OCI-LY7 (cell line): ENCODE data around the gene STRADA. TPM values are rescaled to one million over a fixed set of nuclear protein-coding genes. Genes with fewer than 3 reads are reported as not detected.
A peak's percentile ranks its signal among the peaks of the same experiment; 100 is the strongest.

Experiments used
- BruUV-seq: library from RNA; stranded (reverse); fragments of 400-500 nt; replicated peaks from 2 replicates; lab custom pipeline; 2021; lab: Mats Ljungman, UMichigan
- CTCF ChIA-PET: fragments of 300-600 bp; sonication (Branson Sonifier 250); formaldehyde crosslinking; loops from one replicate; lab custom pipeline; 2022; ENCODE audit warnings: antibody characterized with exemption; ENCODE audit not compliant: unreplicated experiment; lab: Charles Lee
- POLR2A ChIA-PET: fragments of 300-600 bp; sonication (Branson Sonifier 250); formaldehyde crosslinking; loops from one replicate; lab custom pipeline; 2022; ENCODE audit warnings: antibody characterized with exemption; lab: Charles Lee
- DNase-seq: peaks from one replicate; pipeline ENCODE4 v3.0.0-alpha.2; 2015; ENCODE audit warnings: low spot score
- H2AFZ ChIP-seq: fragments of 200-600 bp; sonication (generic), shearing (Covaris generic); 2 replicates; pipeline ENCODE4 v1.6.1; 2014; ENCODE audit warnings: mild to moderate bottlenecking, antibody characterized with exemption, low read length, moderate library complexity
- H3K27ac ChIP-seq: fragments of 200-600 bp; sonication (generic); 2 replicates; pipeline ENCODE4 v1.5.1; 2014; ENCODE audit warnings: mixed run types, low read depth, mild to moderate bottlenecking, moderate library complexity, low read length, inconsistent platforms; ENCODE audit not compliant: poor library complexity, severe bottlenecking
- H3K36me3 ChIP-seq: fragments of 200-600 bp; sonication (generic); 2 replicates; pipeline ENCODE4 v1.6.1; 2014; ENCODE audit warnings: mild to moderate bottlenecking, antibody characterized with exemption, low read length, moderate library complexity, mixed read lengths; ENCODE audit not compliant: insufficient read depth
- H3K4me1 ChIP-seq: fragments of 200-600 bp; sonication (generic); 2 replicates; pipeline ENCODE4 v1.5.1; 2014; ENCODE audit warnings: mild to moderate bottlenecking, low read length; ENCODE audit not compliant: insufficient read depth, poor library complexity, severe bottlenecking
- H3K4me2 ChIP-seq: fragments of 200-600 bp; sonication (generic); 2 replicates; pipeline ENCODE4 v1.6.1; 2014; ENCODE audit warnings: mild to moderate bottlenecking, low read length
- H3K4me3 ChIP-seq: fragments of 200-600 bp; sonication (generic); 2 replicates; pipeline ENCODE4 v1.5.1; 2014; ENCODE audit warnings: mild to moderate bottlenecking, low read depth, low read length; ENCODE audit not compliant: poor library complexity, severe bottlenecking
- H3K79me2 ChIP-seq: fragments of 200-600 bp; sonication (generic); 2 replicates; pipeline ENCODE4 v1.6.1; 2016; ENCODE audit warnings: low read depth, mild to moderate bottlenecking, low read length, moderate library complexity, mixed read lengths; ENCODE audit not compliant: insufficient read depth
- H3K9me2 ChIP-seq: fragments of 200-600 bp; sonication (generic); 2 replicates; pipeline ENCODE4 v1.6.1; 2016; ENCODE audit warnings: mild to moderate bottlenecking, low read length, mixed read lengths; ENCODE audit not compliant: insufficient read depth
- H3K9me3 ChIP-seq: fragments of 200-600 bp; sonication (generic); 2 replicates; pipeline ENCODE4 v1.6.1; 2014; ENCODE audit warnings: mild to moderate bottlenecking, mixed run types, low read length, mixed read lengths
- H4K20me1 ChIP-seq: fragments of 200-600 bp; sonication (generic); 2 replicates; pipeline ENCODE4 v1.6.1; 2014; ENCODE audit warnings: mild to moderate bottlenecking, antibody characterized with exemption, low read length, moderate library complexity, mixed read lengths; ENCODE audit not compliant: insufficient read depth
- CTCF ChIP-seq: fragments of 200-600 bp; sonication (generic); conservative IDR thresholded peaks from 2 replicates; pipeline ENCODE4 v1.5.1; 2014; ENCODE audit warnings: mild to moderate bottlenecking, antibody characterized with exemption, low read length, moderate library complexity, mixed read lengths
- EZH2phosphoT487 ChIP-seq: fragments of 200-600 bp; sonication (generic); IDR thresholded peaks from 2 replicates; pipeline ENCODE4 v1.6.1; 2018; ENCODE audit warnings: low read depth, borderline replicate concordance, mild to moderate bottlenecking, mixed run types, antibody characterized with exemption, low read length, moderate library complexity, mixed read lengths
- intact Hi-C: fragments of 100-400 bp; cut with micrococcal nuclease; formaldehyde crosslinking; loops from one replicate; pipeline ENCODE4 v1.10.0; 2022; ENCODE audit not compliant: unreplicated experiment
- total RNA-seq, 2 experiments: library from RNA; depleted of rRNA in 1 of 2; stranded (reverse); fragments of >200 nt in 1 of 2; shearing (Covaris generic) in 1 of 2; gene quantifications; 2 replicates each; pipeline ENCODE4 v1.2.3, GENCODE V29; 2014 to 2022

The STRADA gene
- total RNA-seq, 2 experiments from 2014 or later, result 31.9 to 68.0 TPM

DNA sequence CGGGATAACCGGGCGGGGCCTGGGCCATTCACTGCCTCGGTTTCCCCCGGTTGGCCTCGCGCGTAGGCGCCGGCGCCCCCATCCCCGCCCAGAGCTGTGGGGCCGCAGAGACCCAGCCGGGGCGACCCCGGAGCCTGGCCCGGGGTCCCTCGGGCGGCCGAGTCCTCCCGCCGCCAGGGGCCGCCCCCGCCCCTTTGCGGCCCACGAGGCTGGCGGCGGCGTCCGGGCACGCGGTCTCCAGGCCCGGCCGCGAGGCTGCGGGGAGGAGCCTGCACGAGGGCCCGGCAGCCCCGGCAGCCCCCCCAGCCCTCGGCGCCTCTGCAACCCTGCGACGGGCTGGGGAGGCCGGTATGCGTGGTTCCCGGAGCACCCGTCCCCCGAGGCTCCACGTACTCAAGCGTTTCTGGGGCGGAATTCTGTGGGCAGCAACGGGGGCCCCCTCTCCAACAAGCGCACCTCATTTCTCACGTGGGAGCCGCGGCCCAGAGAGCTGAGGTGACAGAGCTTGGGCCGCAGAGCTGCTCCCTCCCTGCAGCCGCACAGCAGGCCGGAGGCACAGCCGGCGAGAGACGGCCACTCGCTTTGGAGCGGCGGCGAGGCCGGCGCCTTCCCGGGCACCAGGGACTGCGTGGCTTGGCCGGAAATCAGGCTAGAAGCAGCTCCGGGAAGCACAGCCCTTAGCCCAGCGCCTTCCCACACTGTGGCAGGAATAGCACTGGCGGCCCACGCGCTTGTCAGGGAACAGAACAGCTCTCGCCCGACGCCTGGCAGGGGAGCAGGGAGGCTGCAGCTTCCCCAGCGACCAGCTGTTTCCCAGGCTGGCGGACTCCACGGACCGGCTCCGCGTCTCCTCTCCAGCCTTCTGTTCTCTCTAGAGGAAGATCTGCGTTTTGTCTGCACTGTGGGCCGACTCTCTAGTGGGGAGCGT is 40.8 kb downstream of the STRADA start:
- intact Hi-C loops, result no loop called here
- Histone ChIP-seq H3K9me2 (no peaks in the 10 kb centered on the region), H3K4me2 (peak overlapping the region; percentile 98), H3K27ac (peak overlapping the region; percentile 95), H4K20me1 (peaks cover 16% of the 10 kb centered on the region; the same call in 1 of the 2 replicates), H3K4me1 (peaks cover 76% of the 10 kb centered on the region), H3K9me3 (no peaks in the 10 kb centered on the region), H3K79me2 (peaks cover 52% of the 10 kb centered on the region), H3K4me3 (peak overlapping the region; percentile 89), H2AFZ (no peak overlapping the region), H3K36me3 (peaks cover 66% of the 10 kb centered on the region)
- TF ChIP-seq CTCF, result peak; percentile 47; the same call in 1 of the 2 replicates
- no peak for TF ChIP-seq EZH2phosphoT487
- ChIA-PET CTCF (no interaction called here), POLR2A (interaction anchor here (0.5 to 1.8 kb wide), 7 partner anchors 38 to 696 kb away, joined by 3 to 5 read pairs (median 4); partner anchors contain the start of gene DDX42)
- no TSS peak for BruUV-seq
- peak; percentile 82 for DNase-seq

GRCh38 chr17:63699638-63700527 is 41.7 kb downstream of the STRADA start, which contains the start of gene LIMD2:
Gene LIMD2, minus strand, starts transcription at chr17:63700125. Its CDS starts 827 bp downstream, at chr17:63699298.
- POLR2A ChIA-PET, result no interaction called here
- H3K9me2 ChIP-seq, result no peaks in the 10 kb centered on the region
- peaks cover 16% of the 10 kb centered on the region; the same call in 1 of the 2 replicates for H4K20me1 ChIP-seq
- BruUV-seq, result no TSS peak
- H3K4me2 ChIP-seq, result peak within 1 kb of the TSS; percentile 99
- intact Hi-C loops, result loop anchor here (1.0 to 5.0 kb wide), 5 partner anchors 92 to 273 kb away; partner anchors contain the start of genes CD79B and DCAF7
- peaks cover 76% of the 10 kb centered on the region for H3K4me1 ChIP-seq
- H3K27ac ChIP-seq, result peak within 1 kb of the TSS; percentile 95
- peak; percentile 76 for DNase-seq
- peak within 1 kb of the TSS; percentile 89 for H3K4me3 ChIP-seq
- no peak for TF ChIP-seq CTCF
- no peak for TF ChIP-seq EZH2phosphoT487
- peaks cover 64% of the 10 kb centered on the region for H3K36me3 ChIP-seq
- no peaks in the 10 kb centered on the region for H3K9me3 ChIP-seq
- CTCF ChIA-PET, result no interaction called here
- H2AFZ ChIP-seq, result no peak within 1 kb of the TSS
- peaks cover 52% of the 10 kb centered on the region for H3K79me2 ChIP-seq
